HG03280 (cell line): Measurements from ENCODE around the gene RNPS1.

Experiments
- ATAC-seq: cut with Tn5 transposase; IDR thresholded peaks from one replicate; pipeline ENCODE4 v1.9.1; 2021; ENCODE audit warnings: mild to moderate bottlenecking, moderate library complexity; ENCODE audit not compliant: unreplicated experiment

The RNPS1 gene

GRCh38 chr16:2267913-2268666 is at the start of gene RNPS1:
TSS of gene RNPS1 (minus strand) at chr16:2268126. CDS start at chr16:2264643, 3,483 bp downstream.
- peak; percentile 82 for ATAC-seq

- ATAC-seq: no peak
Observed at GRCh38 chr16:2317231-2318020, 49.5 kb upstream of the RNPS1 start.

- no peak for ATAC-seq
Observed at GRCh38 chr16:2308089-2308962, 40.4 kb upstream of the RNPS1 start.

GRCh38 chr16:2299915-2300192 is 31.9 kb upstream of the RNPS1 start:
- ATAC-seq: no peak

DNA sequence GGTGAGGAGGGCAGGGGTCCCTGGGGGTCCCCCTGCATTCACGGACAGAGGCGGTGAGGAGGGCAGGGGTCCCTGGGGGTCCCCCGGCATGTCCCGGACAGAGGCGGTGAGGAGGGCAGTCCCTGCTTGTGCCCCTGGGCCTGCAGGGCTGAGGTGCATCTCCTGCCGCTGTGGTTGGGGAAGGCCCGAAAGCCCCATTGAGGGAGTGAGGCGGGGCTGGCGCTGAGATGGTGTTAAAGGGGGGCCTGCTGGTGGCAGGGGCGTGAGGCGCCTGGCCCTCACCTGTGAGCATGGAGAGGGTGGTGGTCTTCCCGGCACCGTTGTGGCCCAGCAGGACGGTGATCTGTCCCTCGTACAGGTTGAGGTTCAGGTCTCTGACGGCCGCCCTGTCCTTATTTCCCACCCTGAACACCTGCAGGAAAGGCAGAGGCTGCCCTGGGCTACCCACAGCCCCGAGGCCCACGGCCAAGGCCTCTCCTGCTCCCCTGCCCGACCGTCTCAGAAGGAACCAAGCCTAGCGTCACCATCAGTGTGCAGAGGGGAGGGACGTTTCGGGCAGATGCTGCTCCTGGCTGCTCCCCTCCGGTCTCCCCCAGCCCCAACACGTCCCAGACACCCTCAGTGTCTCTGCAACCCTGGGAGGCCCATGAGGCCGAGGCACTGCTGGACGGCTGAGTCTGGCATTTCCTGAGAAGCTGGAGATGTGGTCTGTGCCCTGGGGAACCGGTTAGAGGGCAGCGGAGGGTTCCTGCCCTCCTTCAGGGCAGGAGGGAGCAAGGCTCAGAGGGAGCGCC is 31.4 kb upstream of the RNPS1 start:
- no peak for ATAC-seq

DNA sequence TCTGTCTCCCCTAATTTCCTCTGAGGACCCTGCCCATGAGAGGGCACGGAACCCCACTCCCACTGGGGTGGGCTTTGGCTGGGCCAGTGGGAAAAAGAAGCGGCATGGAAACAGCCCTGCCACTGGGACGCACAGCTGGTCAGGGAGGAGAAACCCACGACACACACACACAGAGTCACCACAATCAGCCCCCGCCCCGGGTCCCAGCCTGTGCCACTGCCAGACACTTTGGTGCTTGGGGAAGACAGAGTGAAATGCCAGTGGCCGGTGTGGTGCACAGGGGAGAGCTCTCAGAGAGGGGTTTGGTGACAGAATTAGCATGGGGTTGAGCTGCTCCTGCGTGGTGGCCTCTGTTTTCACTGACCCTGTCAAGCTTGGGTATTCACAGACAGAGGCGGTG is 30.7 kb upstream of the RNPS1 start:
- ATAC-seq: no peak

GRCh38 chr16:2297506-2297860 is 29.6 kb upstream of the RNPS1 start:
- no peak for ATAC-seq

- no peak for ATAC-seq
Observed at GRCh38 chr16:2296661-2297505, 29.0 kb upstream of the RNPS1 start.

DNA sequence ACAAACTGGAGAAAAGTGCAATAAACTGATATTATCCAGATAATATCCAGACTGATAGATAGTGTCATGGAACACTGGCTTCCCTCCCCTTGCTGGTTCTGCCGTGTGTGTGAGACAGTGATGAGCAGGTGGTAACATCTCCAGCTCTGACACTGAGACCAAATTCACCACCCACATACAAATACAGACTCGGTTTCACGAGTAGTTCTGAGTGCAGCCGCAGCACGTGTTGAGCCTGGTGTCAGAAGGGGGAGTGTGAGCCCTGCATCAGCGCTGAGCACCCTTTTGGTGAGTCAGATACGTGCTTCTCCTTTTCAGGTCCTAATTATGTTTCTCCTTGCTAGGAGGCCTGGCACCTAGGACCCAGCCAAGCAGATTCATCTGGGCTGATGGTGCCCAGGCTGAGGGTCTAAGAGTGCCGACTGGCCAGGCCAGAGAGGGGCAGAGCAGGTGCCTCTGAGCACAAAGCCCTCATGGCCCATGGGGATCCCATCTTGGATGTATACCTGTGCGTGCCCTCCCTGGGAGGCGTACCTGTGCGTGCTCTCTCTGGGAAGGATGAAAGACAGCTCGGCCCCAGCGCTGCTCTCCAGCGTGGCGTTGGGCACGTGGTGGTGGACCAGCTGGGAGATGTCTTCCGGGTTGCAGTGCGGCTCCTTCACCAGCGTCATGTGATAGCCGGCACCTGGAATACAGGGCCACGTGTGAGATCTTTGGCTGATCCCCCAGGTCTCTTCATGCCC is 27.3 kb upstream of the RNPS1 start:
- ATAC-seq: peak; percentile 74

GRCh38 chr16:2292221-2292620 is 24.3 kb upstream of the RNPS1 start:
- ATAC-seq: no peak

- no peak for ATAC-seq
Observed at GRCh38 chr16:2289282-2289681, 21.4 kb upstream of the RNPS1 start.

DNA sequence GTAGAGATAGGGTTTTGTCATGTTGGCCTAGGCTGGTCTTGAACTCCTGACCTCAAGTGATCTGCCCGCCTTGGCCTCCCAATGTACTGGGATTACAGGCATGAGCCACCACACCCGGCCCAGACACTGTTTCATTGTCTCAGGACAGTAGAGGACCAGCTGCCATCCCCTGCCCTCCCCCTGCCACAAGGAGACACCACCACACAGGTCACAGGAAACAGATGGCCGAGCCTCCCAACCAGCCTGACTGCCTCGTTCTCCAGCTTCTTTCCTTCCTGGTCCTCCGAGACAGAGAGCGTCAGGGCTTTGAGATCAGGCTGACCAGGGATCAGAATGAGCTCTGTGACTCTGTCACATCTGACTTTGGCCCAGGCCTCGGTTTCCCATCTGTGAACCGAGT is 20.8 kb upstream of the RNPS1 start:
- ATAC-seq: no peak

DNA sequence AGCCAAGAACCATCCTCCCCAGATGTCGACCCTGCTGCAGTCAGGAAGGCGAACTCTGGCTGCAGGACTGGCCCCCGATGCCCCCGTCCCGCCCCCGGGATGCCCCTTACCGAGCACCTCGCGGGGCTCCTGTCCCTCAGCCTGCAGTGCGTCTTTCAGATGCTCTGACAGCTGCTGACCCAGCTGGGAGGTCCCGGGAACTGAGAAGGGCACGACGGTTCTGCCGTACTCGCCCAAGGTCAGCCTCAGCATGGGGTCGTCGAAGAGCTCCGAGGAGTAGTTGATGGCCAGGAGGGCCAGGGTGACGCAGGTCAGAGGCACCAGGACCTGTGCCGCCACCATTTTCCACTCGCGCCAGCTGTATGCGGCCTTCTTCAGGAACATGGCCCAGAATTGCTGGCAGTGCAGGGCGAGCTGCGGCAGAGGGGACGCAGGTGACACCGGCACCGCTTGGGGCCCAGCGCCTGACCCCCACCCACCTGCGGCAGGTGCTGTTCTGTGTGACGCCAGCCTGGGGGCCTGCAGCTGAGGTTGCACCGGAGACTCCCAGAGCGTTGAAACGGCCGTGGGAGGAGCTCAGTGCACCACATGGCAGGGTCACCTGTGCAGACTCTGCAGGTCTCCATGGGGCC is 20.1 kb upstream of the RNPS1 start:
- ATAC-seq: no peak

DNA sequence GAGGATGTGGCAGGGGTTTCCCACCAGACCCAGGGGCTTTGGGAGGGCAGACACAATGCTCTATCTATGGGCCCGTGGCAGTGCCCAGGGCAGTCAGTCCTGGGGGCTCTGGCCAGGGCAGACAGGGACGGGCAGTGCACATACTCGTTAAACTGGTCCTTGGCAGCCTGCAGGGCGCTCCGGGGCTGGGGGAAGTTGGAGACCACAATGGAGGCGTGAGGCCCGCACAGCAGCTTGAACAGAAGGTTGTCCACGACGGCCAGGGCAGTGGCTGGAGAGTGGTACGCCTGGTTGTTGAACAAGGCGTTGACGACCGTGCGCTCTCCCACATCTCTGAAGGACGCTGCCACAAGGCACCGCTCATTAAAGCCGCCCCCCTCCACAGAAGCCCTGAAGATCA is 18.6 kb upstream of the RNPS1 start:
- ATAC-seq: no peak

- ATAC-seq: no peak
Observed at GRCh38 chr16:2285731-2286191, 17.8 kb upstream of the RNPS1 start.

GRCh38 chr16:2284797-2285576 is 17.1 kb upstream of the RNPS1 start:
- no peak for ATAC-seq

DNA sequence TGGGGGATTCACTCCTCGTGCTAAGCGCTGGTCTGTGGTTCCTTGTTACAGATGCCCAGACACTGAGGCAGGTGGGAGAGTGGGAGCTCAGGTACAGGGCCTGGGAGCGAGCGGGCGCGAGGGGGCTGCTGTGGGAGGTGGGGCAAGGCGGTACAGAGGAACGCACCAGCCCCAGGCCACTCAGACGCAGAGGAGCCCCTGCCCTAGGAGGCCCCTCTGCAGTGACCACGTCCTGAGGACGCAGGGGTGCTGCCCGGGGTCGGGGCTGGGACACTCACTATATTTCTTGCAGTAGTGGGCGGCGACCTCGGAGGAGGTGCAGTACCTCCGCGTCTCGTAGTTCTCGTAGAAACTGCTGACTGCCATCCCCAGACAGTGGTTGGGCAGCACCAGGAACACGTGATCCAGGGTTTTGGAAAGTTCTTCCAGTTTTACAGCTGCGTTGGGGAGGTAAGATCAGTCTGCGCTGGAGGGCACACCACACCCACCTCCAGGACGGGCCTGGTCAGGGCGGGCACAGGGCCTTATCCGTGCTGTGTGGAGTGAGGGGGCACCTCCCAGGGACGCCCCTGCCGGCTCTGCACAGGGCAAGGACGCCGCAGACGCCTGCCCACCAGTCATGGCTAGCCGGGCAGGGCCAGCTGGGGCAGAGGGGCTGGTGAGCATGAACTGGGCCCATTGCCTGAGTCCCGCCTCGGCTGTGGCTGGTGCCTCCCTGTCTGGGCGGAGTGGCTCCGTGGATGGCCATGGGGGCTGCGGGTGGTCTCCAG is 16.3 kb upstream of the RNPS1 start:
- ATAC-seq: no peak
